ENCODE measurements around the gene IFT80.
"Not testable (repeated sequence)": the region's sequence is repeated elsewhere in the genome, so short reads cannot be mapped to it uniquely, and the experiment has no call there.

The IFT80 gene

GRCh38 chr3:160346511-160346910 is 52.5 kb downstream of the IFT80 start:
- DNase-seq: no peak

- peak; percentile 62 to 77 for DNase-seq
Observed at GRCh38 chr3:160343132-160343531, 55.9 kb downstream of the IFT80 start.

GRCh38 chr3:160340351-160340750 is 58.7 kb downstream of the IFT80 start:
- DNase-seq: no peak

- no peak for DNase-seq
Observed at GRCh38 chr3:160331127-160331937, 67.7 kb downstream of the IFT80 start.

GRCh38 chr3:160330690-160331089 is 68.3 kb downstream of the IFT80 start:
- DNase-seq: no peak

GRCh38 chr3:160330109-160330508 is 68.9 kb downstream of the IFT80 start:
- DNase-seq: no peak

- not testable (repeated sequence) for DNase-seq
Observed at GRCh38 chr3:160326286-160326685, 72.7 kb downstream of the IFT80 start.

- DNase-seq: not testable (repeated sequence)
Observed at GRCh38 chr3:160321821-160322220, 77.2 kb downstream of the IFT80 start.

GRCh38 chr3:160319322-160319721 is 79.7 kb downstream of the IFT80 start:
- no peak for DNase-seq

- no peak for DNase-seq
Observed at GRCh38 chr3:160314995-160315394, 84.0 kb downstream of the IFT80 start.

- DNase-seq: no peak
Observed at GRCh38 chr3:160312014-160312624, 86.9 kb downstream of the IFT80 start.

- no peak for DNase-seq
Observed at GRCh38 chr3:160302806-160303205, 96.2 kb downstream of the IFT80 start.

GRCh38 chr3:160296591-160296990 is 102.4 kb downstream of the IFT80 start:
- no peak for DNase-seq

- no peak for DNase-seq
Observed at GRCh38 chr3:160291909-160292299, 107.1 kb downstream of the IFT80 start.

- no peak for DNase-seq
Observed at GRCh38 chr3:160291290-160291908, 107.6 kb downstream of the IFT80 start.

GRCh38 chr3:160287666-160288065 is 111.4 kb downstream of the IFT80 start:
- no peak for DNase-seq

GRCh38 chr3:160286231-160286630 is 112.8 kb downstream of the IFT80 start:
- no peak for DNase-seq

- DNase-seq: no peak
Observed at GRCh38 chr3:160280836-160281235, 118.2 kb downstream of the IFT80 start.

GRCh38 chr3:160279657-160280056 is 119.4 kb downstream of the IFT80 start:
- no peak for DNase-seq

GRCh38 chr3:160278210-160278609 is 120.8 kb downstream of the IFT80 start:
- DNase-seq: no peak

- DNase-seq: no peak
Observed at GRCh38 chr3:160265088-160265487, 133.9 kb downstream of the IFT80 start.

GRCh38 chr3:160260587-160261270 is 138.3 kb downstream of the IFT80 start:
- no peak for DNase-seq

GRCh38 chr3:160259589-160259988 is 139.4 kb downstream of the IFT80 start:
- DNase-seq: no peak

Data from AML-193 (cell line).